T-cell (primary cell): Measurements from ENCODE around the gene TBC1D22A. TPM values are rescaled to one million over a fixed set of nuclear protein-coding genes. Genes with fewer than 3 reads are reported as not detected.

ENCODE experiments used
- ATAC-seq, 4 experiments: fragments of 200-7000 bp in 3 of 4; fragments of 150-1000 bp in 1 of 4; cut with Tn5 transposase; replicated peaks in 1 of 4; 1 replicate in 3 of 4; 2 replicates in 1 of 4; pipeline ENCODE4 v1.10.0; 2021; ENCODE audit warnings: moderate library complexity in 3 of 4, mild to moderate bottlenecking in 2 of 4, moderate number of reproducible peaks in 1 of 4
- CTCF ChIA-PET, 2 donors: fragments of 300-600 bp; sonication (Branson Sonifier 250); formaldehyde crosslinking; loops; one replicate each; lab custom pipeline; 2022; ENCODE audit warnings: antibody characterized with exemption in 2 of 2; lab: Charles Lee
- POLR2A ChIA-PET, 2 donors: fragments of 300-600 bp; sonication (Branson Sonifier 250); formaldehyde crosslinking; loops; one replicate each; lab custom pipeline; 2022; ENCODE audit warnings: antibody characterized with exemption in 2 of 2; lab: Charles Lee
- DNase-seq, 35 experiments: peaks; one replicate each; pipeline versions ENCODE4 v3.0.0 to v3.0.0-alpha.2; 2013 to 2023
- H3K27ac ChIP-seq: one replicate; pipeline ENCODE4 v1.5.1; 2013; ENCODE audit warnings: low read length
- H3K27me3 ChIP-seq, 2 experiments: replicated peaks in 1 of 2; 1 replicate in 1 of 2; 2 replicates in 1 of 2; pipeline versions ENCODE4 v1.6.1 to v1.7.0; 2013; ENCODE audit warnings: low read length in 1 of 2, mixed read lengths in 1 of 2; ENCODE audit not compliant: control insufficient read depth in 2 of 2, insufficient read depth in 2 of 2; ENCODE audit errors: extremely low read depth in 1 of 2
- H3K36me3 ChIP-seq, 2 donors: 1 replicate in 1 of 2; 2 replicates in 1 of 2; pipeline versions ENCODE4 v1.6.1 to v1.7.0; 2013; ENCODE audit warnings: low read length in 1 of 2; ENCODE audit not compliant: control insufficient read depth in 2 of 2, insufficient read depth in 1 of 2; ENCODE audit errors: extremely low read depth in 1 of 2
- H3K4me1 ChIP-seq, 2 experiments: 1 replicate in 1 of 2; 2 replicates in 1 of 2; pipeline versions ENCODE4 v1.6.1 to v1.7.0; 2013; ENCODE audit warnings: low read length in 2 of 2, mixed read lengths in 1 of 2; ENCODE audit not compliant: insufficient read depth in 2 of 2, control insufficient read depth in 1 of 2; ENCODE audit errors: extremely low read depth in 1 of 2
- H3K4me3 ChIP-seq, 2 donors: 1 replicate in 1 of 2; 2 replicates in 1 of 2; pipeline versions ENCODE4 v1.5.1 to v1.7.0; 2013; ENCODE audit warnings: mild to moderate bottlenecking in 2 of 2, low read length in 1 of 2, moderate library complexity in 1 of 2; ENCODE audit not compliant: control insufficient read depth in 1 of 2; ENCODE audit errors: extremely low read depth in 1 of 2
- H3K9me3 ChIP-seq: 2 replicates; pipeline ENCODE4 v1.7.0; 2013
- H3K27ac Mint-ChIP-seq, 2 donors: one replicate each; pipeline ENCODE4 v1.8.0; 2020 to 2021; ENCODE audit warnings: mild to moderate bottlenecking in 2 of 2, mixed read lengths in 2 of 2
- H3K27me3 Mint-ChIP-seq, 2 donors: one replicate each; pipeline ENCODE4 v1.8.0; 2021 to 2022; ENCODE audit warnings: mixed read lengths in 2 of 2
- H3K36me3 Mint-ChIP-seq: one replicate; pipeline ENCODE4 v1.8.0; 2021; ENCODE audit warnings: mixed read lengths
- H3K4me1 Mint-ChIP-seq, 3 donors: one replicate each; pipeline ENCODE4 v1.8.0; 2020 to 2022; ENCODE audit warnings: mixed read lengths in 3 of 3, mild to moderate bottlenecking in 1 of 3
- H3K4me3 Mint-ChIP-seq, 3 donors: one replicate each; pipeline ENCODE4 v1.8.0; 2020 to 2022; ENCODE audit warnings: mild to moderate bottlenecking in 3 of 3, mixed read lengths in 3 of 3, moderate library complexity in 3 of 3
- H3K9me3 Mint-ChIP-seq, 3 donors: one replicate each; pipeline ENCODE4 v1.8.0; 2020 to 2022; ENCODE audit warnings: mixed read lengths in 3 of 3
- WGBS: methylation state at CpG from one replicate; pipeline ENCODE4 v1.1.5; 2013; ENCODE audit warnings: missing lambda C conversion rate; ENCODE audit not compliant: insufficient coverage; 5-methylcytosine and 5-hydroxymethylcytosine counted together
- total RNA-seq, 35 experiments: library from RNA in 6 of 35; stranded (reverse) in 6 of 35; fragments of 120-200 nt in 1 of 35; gene quantifications; one replicate each; pipeline versions ENCODE4 v1.2.1 to v1.2.4 and lab custom pipeline; 2013 to 2026

TBC1D22A gene
- total RNA-seq, 5 donors from 2014 or later (not counting 1 experiment from before 2014, with no cell fraction given) = 38.3 to 67.8 (median 57.7) TPM

GRCh38 chr22:46863794-46864193, 101.3 kb downstream of the TBC1D22A start:
- no peaks in the 10 kb centered on the region for H3K27me3 ChIP-seq
- Mint-ChIP-seq H3K9me3 (no peaks in the 10 kb centered on the region), H3K4me1 (peaks cover 4 to 19% (median 12%) of the 10 kb centered on the region in 3 donors), H3K27me3 (no peaks in the 10 kb centered on the region), H3K4me3 (no peak overlapping the region), H3K36me3 (peaks cover 59% of the 10 kb centered on the region), H3K27ac (no peak overlapping the region)
- H3K4me1 ChIP-seq = no peaks in the 10 kb centered on the region
- H3K9me3 ChIP-seq = no peaks in the 10 kb centered on the region
- CTCF ChIA-PET = no interaction called here
- no peak overlapping the region for H3K4me3 ChIP-seq
- WGBS = 94% methylated on average over 5 of the region's 6 CpGs
- ATAC-seq (no peak), DNase-seq (no peak)
- H3K36me3 ChIP-seq = peaks cover 5 to 13% of the 10 kb centered on the region in 2 donors
- POLR2A ChIA-PET = no interaction called here
- no peak overlapping the region for H3K27ac ChIP-seq

- ATAC-seq (no peak), DNase-seq (no peak)
- ChIA-PET POLR2A (no interaction called here), CTCF (no interaction called here)
- H3K9me3 Mint-ChIP-seq = peaks cover 0 to 5% (median 0%) of the 10 kb centered on the region in 3 donors
- H3K27ac Mint-ChIP-seq = no peak overlapping the region
- no peaks in the 10 kb centered on the region for H3K27me3 ChIP-seq
- H3K4me3 ChIP-seq = no peak overlapping the region
- H3K27me3 Mint-ChIP-seq = no peaks in the 10 kb centered on the region
- 98% methylated on average over 7 of the region's 10 CpGs for WGBS
- peaks cover 66% of the 10 kb centered on the region for H3K36me3 Mint-ChIP-seq
- peaks cover 8 to 13% of the 10 kb centered on the region in 2 donors for H3K36me3 ChIP-seq
- no peak overlapping the region for H3K27ac ChIP-seq
- H3K9me3 ChIP-seq = peaks cover under 1% of the 10 kb centered on the region
- no peaks in the 10 kb centered on the region for H3K4me1 ChIP-seq
- H3K4me3 Mint-ChIP-seq = no peak overlapping the region
- H3K4me1 Mint-ChIP-seq = peaks cover 4 to 19% (median 12%) of the 10 kb centered on the region in 3 donors
Observed at GRCh38 chr22:46864314-46865051, 102.0 kb downstream of the TBC1D22A start.

GRCh38 chr22:46865052-46865434, 102.6 kb downstream of the TBC1D22A start:
- Mint-ChIP-seq H3K27me3 (no peaks in the 10 kb centered on the region), H3K4me3 (no peak overlapping the region), H3K27ac (no peak overlapping the region), H3K4me1 (peaks cover 4 to 19% (median 12%) of the 10 kb centered on the region in 3 donors), H3K9me3 (peaks cover 0 to 5% (median 0%) of the 10 kb centered on the region in 3 donors), H3K36me3 (peaks cover 70% of the 10 kb centered on the region)
- ChIA-PET POLR2A (no interaction called here), CTCF (no interaction called here)
- Histone ChIP-seq H3K27me3 (no peaks in the 10 kb centered on the region), H3K27ac (no peak overlapping the region), H3K4me1 (no peaks in the 10 kb centered on the region), H3K9me3 (peaks cover 2% of the 10 kb centered on the region), H3K36me3 (peaks cover 8 to 13% of the 10 kb centered on the region in 2 donors), H3K4me3 (no peak overlapping the region)
- DNase-seq (no peak), ATAC-seq (no peak)
- 100% methylated on average over 1 of the region's 3 CpGs for WGBS

GRCh38 chr22:46865642-46866041, 103.2 kb downstream of the TBC1D22A start:
- ChIA-PET POLR2A (no interaction called here), CTCF (no interaction called here)
- Histone ChIP-seq H3K27me3 (no peaks in the 10 kb centered on the region), H3K4me3 (no peak overlapping the region), H3K9me3 (peaks cover 2% of the 10 kb centered on the region), H3K4me1 (no peaks in the 10 kb centered on the region), H3K27ac (no peak overlapping the region), H3K36me3 (peaks cover 11 to 13% of the 10 kb centered on the region in 2 donors)
- DNase-seq = no peak
- peaks cover 76% of the 10 kb centered on the region for H3K36me3 Mint-ChIP-seq
- WGBS = 100% methylated on average over 4 of the region's 7 CpGs
- H3K4me3 Mint-ChIP-seq = no peak overlapping the region
- ATAC-seq = no peak
- peaks cover under 1 to 8% (median 3%) of the 10 kb centered on the region in 3 donors for H3K9me3 Mint-ChIP-seq
- H3K27ac Mint-ChIP-seq = no peak overlapping the region
- no peaks in the 10 kb centered on the region for H3K27me3 Mint-ChIP-seq
- H3K4me1 Mint-ChIP-seq = peaks cover 4 to 19% (median 12%) of the 10 kb centered on the region in 3 donors

GRCh38 chr22:46866591-46866990, 104.1 kb downstream of the TBC1D22A start:
- peaks cover 4 to 19% (median 12%) of the 10 kb centered on the region in 3 donors for H3K4me1 Mint-ChIP-seq
- H3K9me3 Mint-ChIP-seq = peaks cover 9 to 18% (median 13%) of the 10 kb centered on the region in 3 donors
- ATAC-seq = no peak
- 96% methylated on average over 4 of the region's 8 CpGs for WGBS
- H3K36me3 ChIP-seq = peaks cover 13% of the 10 kb centered on the region in 2 donors
- H3K36me3 Mint-ChIP-seq = peaks cover 86% of the 10 kb centered on the region
- no peak overlapping the region for H3K27ac Mint-ChIP-seq
- CTCF ChIA-PET = no interaction called here
- H3K27me3 Mint-ChIP-seq = no peaks in the 10 kb centered on the region
- no peak for DNase-seq
- H3K4me3 ChIP-seq = no peak overlapping the region
- POLR2A ChIA-PET = no interaction called here
- no peaks in the 10 kb centered on the region for H3K27me3 ChIP-seq
- H3K4me3 Mint-ChIP-seq = no peak overlapping the region
- H3K4me1 ChIP-seq = no peaks in the 10 kb centered on the region
- H3K9me3 ChIP-seq = peaks cover 2% of the 10 kb centered on the region
- no peak overlapping the region for H3K27ac ChIP-seq

- H3K4me3 Mint-ChIP-seq = no peak overlapping the region
- Histone ChIP-seq H3K9me3 (peaks cover 2% of the 10 kb centered on the region), H3K36me3 (peaks cover 13% of the 10 kb centered on the region in 2 donors), H3K4me1 (no peaks in the 10 kb centered on the region), H3K27ac (no peak overlapping the region), H3K27me3 (no peaks in the 10 kb centered on the region), H3K4me3 (no peak overlapping the region)
- CTCF ChIA-PET = no interaction called here
- peaks cover 10 to 20% (median 16%) of the 10 kb centered on the region in 3 donors for H3K9me3 Mint-ChIP-seq
- peaks cover 4 to 14% (median 12%) of the 10 kb centered on the region in 3 donors for H3K4me1 Mint-ChIP-seq
- DNase-seq (no peak), ATAC-seq (no peak)
- POLR2A ChIA-PET = no interaction called here
- H3K27me3 Mint-ChIP-seq = no peaks in the 10 kb centered on the region
- WGBS = 100% methylated on average over 2 of the region's 4 CpGs
- peaks cover 84% of the 10 kb centered on the region for H3K36me3 Mint-ChIP-seq
- H3K27ac Mint-ChIP-seq = no peak overlapping the region
Observed at GRCh38 chr22:46867106-46867505, 104.7 kb downstream of the TBC1D22A start.
